Raji (cell line): ENCODE measurements around the gene C15orf61.

ENCODE experiments used
- POLR2A ChIP-seq: IDR thresholded peaks from 2 replicates; pipeline ENCODE4 v1.6.1; 2011; ENCODE audit warnings: low read depth, low read length, control low read depth; ENCODE audit not compliant: insufficient read depth

C15orf61 gene

DNA sequence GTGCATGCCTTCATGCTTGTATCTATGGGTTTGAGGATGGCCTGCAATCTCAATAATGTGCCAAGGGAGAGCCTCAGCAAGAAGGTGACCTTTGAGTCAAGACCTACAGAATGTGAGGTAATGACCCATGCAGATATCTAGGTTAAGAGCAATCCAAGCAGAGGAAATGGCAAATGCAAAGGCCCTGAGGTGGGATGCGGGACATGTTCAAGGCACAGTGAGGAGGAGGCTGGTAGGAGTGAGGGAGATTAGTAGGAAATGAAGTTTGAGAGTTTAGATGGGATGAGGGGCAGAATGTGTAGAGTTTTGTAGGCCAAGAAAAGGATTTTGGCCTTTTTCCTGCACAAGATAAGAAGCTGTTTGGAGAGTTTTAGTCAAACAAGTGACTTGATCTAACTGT lies 16.8 kb downstream of the C15orf61 start:
- no peak for TF ChIP-seq POLR2A

GRCh38 chr15:67542420-67543347 lies 21.8 kb downstream of the C15orf61 start, which contains the start of gene MAP2K5:
Gene MAP2K5, plus strand, starts transcription at chr15:67542703. Its CDS starts 633 bp downstream, at chr15:67543336.
- TF ChIP-seq POLR2A, result peak; percentile 41; the same call in 1 of the 2 replicates

DNA sequence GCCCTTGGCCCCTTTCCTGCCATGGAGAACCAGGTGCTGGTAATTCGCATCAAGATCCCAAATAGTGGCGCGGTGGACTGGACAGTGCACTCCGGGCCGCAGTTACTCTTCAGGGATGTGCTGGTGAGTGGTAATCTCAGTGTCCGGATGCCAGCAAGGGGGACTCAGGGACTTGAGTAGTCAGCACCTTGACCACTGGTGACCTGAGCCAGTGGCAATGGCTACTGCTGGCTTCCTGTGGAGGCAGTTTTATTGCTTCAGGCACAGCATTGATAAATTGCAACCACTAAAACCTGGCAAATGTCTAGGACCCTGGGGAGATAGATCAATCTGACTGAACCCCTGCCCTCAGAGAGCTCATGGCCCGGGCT lies 22.4 kb downstream of the C15orf61 start:
- no peak for TF ChIP-seq POLR2A

DNA sequence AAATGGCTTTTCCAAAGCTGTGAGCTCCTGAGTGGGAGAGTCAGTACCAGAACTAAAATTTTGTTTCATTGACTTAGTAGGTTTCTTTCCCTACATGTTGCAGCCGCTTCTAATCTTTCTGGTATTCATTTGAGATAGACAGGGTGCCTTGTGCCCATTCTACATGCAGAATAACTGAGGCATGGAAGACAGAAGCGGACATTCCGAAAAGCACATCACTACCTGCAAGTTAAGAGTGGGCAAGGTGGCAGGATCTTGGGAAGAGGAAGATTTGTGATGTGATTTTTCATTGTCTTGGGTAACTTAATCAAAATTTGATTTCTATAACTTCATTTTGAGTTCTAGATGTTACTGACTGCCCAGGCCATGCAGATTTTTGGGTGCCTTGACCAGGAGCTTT lies 23.5 kb downstream of the C15orf61 start:
- no peak for TF ChIP-seq POLR2A

- TF ChIP-seq POLR2A, result no peak
These were observed 24.9 kb downstream of the C15orf61 start for GRCh38 chr15:67545864-67546263.

GRCh38 chr15:67547064-67547463 lies 26.1 kb downstream of the C15orf61 start:
- no peak for TF ChIP-seq POLR2A

DNA sequence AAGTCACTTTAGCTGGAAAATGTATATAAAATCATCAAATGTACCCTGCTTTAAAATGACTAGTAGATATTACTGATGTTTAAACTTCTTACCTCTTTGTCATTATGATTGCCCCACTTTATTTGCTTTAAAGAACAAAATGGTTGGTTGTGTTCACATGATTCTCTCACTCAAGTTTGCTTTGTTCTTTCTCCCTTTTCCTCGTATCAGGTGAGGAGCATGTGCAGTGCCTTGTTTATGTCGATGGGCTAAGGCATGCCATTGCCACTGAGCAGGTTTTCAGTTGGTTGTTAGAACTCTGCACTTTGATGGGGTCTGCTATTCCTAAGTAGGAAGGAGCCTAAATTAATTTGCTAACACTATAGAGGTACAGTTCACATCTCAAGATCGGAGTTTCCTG lies 26.9 kb downstream of the C15orf61 start:
- no peak for TF ChIP-seq POLR2A

DNA sequence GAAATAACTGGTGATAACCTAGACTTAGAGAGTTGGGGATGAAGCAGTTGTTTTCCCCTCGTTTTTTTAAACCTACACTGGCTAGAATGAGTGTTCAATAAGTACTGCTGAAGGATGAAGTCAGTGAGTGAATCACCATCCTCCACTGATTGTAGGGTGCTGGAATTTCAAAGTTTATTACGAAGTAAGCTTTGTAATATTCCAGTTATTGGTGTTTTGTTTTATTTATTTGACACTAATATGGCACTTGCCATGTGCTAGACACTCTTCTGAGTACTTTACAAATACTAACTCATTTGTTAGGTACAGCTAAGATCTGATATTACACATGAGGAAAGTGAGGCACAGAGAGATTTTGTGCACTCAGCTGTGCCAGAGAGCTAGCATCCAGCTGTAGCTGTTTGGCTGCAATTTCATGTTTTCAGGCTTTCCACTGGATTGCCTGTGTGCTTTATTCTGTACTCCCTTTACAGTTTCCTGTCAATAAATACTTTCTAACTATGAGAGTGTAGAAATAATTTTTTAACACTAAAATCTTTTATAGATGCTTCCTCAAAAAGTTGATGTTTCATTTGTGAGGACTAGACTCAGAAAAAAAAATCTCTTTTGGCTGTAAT lies 27.4 kb downstream of the C15orf61 start:
- no peak for TF ChIP-seq POLR2A

- no peak for TF ChIP-seq POLR2A
These were observed 28.1 kb downstream of the C15orf61 start for GRCh38 chr15:67548862-67549651.

- TF ChIP-seq POLR2A, result no peak
These were observed 28.8 kb downstream of the C15orf61 start for GRCh38 chr15:67549736-67550135.

DNA sequence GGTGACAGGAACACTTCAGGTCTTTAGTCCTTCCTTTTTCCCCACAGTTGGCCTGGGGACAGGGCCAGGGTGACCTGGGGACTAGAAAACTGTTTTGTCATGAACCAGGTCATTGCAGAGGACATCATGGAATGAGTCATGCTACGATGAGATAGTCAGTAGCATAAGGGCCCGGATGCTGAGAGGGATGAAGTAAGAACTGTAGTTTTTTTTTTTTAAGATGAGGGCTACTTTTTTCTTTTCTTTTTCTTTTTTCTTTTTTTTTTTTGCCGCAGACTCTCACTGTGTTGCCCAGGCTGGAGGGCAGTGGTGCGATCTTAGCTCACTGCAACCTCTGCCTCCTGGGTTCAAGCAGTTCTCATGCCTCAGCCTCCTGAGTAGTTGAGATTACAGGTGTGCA lies 29.6 kb downstream of the C15orf61 start:
- no peak for TF ChIP-seq POLR2A

DNA sequence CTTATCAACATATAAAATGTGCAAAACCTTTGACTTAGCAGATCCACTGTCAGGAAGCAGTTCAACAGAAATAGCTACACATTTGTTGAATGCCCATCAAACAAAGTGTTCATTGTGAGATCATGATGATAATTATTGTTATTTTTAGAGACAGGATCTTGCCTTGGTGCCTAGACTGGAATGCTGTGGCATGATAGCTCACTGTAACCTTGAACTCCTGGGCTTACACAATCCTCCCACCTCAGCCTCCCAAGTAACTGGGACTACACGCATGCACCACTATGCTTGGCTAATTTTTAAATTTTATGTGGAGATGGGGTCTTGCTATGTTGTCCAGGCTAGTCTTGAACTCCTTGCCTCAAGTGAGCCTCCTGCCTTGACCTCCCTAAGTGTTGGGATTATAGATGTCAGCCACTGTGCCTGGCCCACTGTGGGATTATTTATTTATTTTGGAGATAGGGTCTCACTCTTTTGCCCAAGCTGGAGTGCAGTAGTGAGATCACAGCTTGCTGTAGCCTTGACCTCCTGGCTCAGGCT lies 30.3 kb downstream of the C15orf61 start:
- TF ChIP-seq POLR2A, result no peak

- no peak for TF ChIP-seq POLR2A
These were observed 33.6 kb downstream of the C15orf61 start for GRCh38 chr15:67554580-67554979.

DNA sequence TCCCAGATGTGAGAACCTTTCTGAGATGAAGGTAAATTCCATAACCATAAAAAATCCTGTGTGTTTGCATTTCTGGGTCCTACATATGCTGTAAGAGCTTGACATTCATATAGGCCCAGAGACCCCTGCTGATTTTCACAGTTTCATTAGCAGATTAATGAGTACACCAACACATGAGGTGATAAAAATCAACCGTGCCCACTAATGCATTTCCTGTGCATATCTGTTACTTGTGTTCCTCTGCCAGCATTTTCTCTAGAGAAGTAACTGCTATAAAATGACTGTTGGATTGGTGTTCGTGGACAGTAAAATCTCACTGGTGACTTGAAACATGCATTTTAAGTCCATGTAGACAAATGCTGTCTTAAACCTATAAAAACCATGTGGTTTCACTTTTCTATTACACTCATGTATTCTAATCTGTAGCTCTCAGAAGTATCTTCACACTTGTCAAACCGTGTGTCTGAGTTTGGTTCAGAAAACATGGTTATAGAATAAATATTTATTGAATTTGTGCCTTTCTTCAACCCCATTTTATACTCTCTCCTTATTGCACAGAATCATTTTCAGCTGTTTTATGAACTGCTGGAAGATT lies 36.1 kb downstream of the C15orf61 start:
- TF ChIP-seq POLR2A, result no peak

- TF ChIP-seq POLR2A, result no peak
These were observed 37.6 kb downstream of the C15orf61 start for GRCh38 chr15:67558502-67558901.
